AG09319 (cell line): Measurements from ENCODE around the gene SEC24B.

Source experiments
- DNase-seq: peaks from one replicate; pipeline ENCODE4 v3.0.0-alpha.2; 2010; ENCODE audit warnings: low read depth; ENCODE audit errors: extremely low read depth
- TF ChIP-seq, protein P1 (sequence below): IDR thresholded peaks from 2 replicates; pipeline ENCODE4 v1.5.1; 2011; ENCODE audit warnings: low read depth, mild to moderate bottlenecking, inconsistent platforms, low read length, moderate library complexity

The SEC24B gene

GRCh38 chr4:109398928-109399327 lies 34.7 kb upstream of the SEC24B start:
- no peak for DNase-seq
- TF ChIP-seq, protein P1, sequence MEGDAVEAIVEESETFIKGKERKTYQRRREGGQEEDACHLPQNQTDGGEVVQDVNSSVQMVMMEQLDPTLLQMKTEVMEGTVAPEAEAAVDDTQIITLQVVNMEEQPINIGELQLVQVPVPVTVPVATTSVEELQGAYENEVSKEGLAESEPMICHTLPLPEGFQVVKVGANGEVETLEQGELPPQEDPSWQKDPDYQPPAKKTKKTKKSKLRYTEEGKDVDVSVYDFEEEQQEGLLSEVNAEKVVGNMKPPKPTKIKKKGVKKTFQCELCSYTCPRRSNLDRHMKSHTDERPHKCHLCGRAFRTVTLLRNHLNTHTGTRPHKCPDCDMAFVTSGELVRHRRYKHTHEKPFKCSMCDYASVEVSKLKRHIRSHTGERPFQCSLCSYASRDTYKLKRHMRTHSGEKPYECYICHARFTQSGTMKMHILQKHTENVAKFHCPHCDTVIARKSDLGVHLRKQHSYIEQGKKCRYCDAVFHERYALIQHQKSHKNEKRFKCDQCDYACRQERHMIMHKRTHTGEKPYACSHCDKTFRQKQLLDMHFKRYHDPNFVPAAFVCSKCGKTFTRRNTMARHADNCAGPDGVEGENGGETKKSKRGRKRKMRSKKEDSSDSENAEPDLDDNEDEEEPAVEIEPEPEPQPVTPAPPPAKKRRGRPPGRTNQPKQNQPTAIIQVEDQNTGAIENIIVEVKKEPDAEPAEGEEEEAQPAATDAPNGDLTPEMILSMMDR: no peak

DNA sequence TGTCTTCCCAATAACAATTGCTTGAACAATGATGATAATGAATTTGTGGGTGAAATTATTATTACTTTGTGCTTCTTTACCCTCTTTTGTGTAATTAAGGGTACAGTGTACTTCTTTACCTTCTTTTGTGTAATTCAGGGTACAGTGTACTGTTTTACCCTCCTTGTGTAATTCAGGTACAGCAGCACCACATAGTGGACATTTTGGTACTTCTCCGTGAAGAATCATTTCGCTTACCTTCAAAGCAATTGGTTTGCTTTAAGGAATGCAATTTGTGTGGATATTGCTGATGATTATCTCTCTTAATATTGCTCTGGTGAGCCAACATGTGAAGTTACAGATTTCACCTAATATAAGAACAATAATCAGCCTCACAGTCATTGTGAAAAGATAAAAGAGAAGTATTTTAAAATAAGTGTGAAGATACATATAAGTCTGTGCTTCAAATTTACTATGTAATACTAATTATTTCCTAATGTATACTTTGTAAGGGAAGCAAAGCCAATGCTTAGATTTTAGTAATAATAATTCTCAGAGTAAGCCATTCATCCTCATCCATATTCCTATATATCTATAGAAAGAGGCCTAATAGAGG lies 27.2 kb upstream of the SEC24B start:
- TF ChIP-seq, protein P1: peak; percentile 66
- DNase-seq: peak; percentile 12

- TF ChIP-seq, protein P1: no peak
- no peak for DNase-seq
Observed at GRCh38 chr4:109407027-109407737, 26.4 kb upstream of the SEC24B start.

- DNase-seq: no peak
- TF ChIP-seq, protein P1: no peak
Observed at GRCh38 chr4:109408711-109409110, 24.9 kb upstream of the SEC24B start.

DNA sequence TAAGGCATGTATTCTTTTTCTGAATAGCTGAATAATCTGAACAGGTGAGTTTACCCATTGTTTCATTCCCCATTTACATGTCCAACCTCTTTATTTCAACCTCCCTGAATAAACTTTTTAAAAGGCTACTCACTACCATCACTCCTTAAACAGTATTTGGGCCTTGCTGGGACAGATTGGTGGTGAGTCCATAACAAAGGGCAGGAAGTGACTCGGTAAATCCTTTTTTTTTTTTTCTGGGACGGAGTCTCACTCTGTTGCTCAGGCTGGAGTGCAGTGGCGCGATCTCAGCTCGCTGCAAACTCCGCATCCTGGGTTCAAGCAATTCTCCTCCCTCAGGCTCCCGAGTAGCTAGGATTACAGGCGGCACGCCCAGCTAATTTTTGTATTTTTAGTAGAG lies 23.4 kb upstream of the SEC24B start:
- DNase-seq: no peak
- TF ChIP-seq, protein P1: no peak

DNA sequence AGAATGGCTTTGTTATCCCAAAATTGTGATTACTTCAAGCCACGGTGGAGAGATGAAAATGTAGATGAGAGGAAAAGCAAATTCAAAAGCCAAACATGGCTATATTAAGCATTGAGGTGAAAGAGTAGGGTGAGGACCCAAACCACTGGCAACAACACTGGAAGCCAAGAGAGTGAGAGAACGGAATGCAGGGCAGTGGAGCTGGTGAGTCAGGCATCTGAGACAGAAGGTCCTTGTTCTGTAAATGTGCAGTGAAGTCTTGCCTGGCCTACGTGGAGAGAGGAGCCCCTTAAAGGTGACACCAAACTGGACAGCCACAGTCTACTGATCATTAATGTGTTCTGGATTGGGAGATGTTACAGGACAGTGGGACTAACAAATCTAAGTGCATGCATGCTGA lies 22.8 kb upstream of the SEC24B start:
- DNase-seq: no peak
- TF ChIP-seq, protein P1: no peak

GRCh38 chr4:109411964-109412363 lies 21.7 kb upstream of the SEC24B start:
- no peak for DNase-seq

More at GRCh38 chr4:109411964-109412363, 21.7 kb upstream of the SEC24B start:
- TF ChIP-seq, protein P1: no peak
